Gastrocnemius medialis (tissue), 4 donors: ENCODE results near the gene CCDC88A.

Experiments used
- POLR2A ChIP-seq, 2 donors: fragments of 450-650 bp; IDR thresholded peaks; one replicate each; pipeline ENCODE4 v1.6.1; 2017; ENCODE audit warnings: antibody characterized with exemption in 2 of 2, mild to moderate bottlenecking in 2 of 2, moderate library complexity in 2 of 2
- TF ChIP-seq, protein P1 (sequence below), 5 experiments: fragments of 450-650 bp in 3 of 5; fragments of 200-600 bp in 2 of 5; sonication (generic) in 2 of 5; IDR thresholded peaks in 4 of 5; conservative IDR thresholded peaks in 1 of 5; 1 replicate in 4 of 5; 2 replicates in 1 of 5; pipeline ENCODE4 v1.5.1; 2016 to 2019; ENCODE audit warnings: antibody characterized with exemption in 5 of 5, mild to moderate bottlenecking in 3 of 5, moderate library complexity in 3 of 5

DNA sequence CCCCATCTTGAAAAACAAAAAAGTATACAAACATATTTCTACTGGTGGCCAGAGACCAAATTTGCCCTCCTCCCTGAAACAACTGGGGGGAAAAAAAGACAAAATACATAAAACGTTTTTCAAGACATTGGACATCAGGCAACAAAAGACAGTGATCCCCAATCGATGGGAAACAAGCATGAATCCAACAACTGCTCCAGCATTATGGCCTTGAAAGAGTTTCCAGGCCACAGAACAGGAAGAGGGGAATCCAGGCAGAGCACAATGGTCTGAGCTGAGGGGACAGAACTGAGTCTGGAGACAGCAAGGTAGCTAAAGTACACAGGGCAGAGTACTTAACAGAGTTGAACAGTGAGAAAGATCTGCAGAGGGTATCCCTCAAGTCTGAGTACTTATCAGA lies 4.4 kb downstream of the CCDC88A start:
- TF ChIP-seq POLR2A (IDR thresholded peaks at IDR 0.05): no peak
- TF ChIP-seq, protein P1, sequence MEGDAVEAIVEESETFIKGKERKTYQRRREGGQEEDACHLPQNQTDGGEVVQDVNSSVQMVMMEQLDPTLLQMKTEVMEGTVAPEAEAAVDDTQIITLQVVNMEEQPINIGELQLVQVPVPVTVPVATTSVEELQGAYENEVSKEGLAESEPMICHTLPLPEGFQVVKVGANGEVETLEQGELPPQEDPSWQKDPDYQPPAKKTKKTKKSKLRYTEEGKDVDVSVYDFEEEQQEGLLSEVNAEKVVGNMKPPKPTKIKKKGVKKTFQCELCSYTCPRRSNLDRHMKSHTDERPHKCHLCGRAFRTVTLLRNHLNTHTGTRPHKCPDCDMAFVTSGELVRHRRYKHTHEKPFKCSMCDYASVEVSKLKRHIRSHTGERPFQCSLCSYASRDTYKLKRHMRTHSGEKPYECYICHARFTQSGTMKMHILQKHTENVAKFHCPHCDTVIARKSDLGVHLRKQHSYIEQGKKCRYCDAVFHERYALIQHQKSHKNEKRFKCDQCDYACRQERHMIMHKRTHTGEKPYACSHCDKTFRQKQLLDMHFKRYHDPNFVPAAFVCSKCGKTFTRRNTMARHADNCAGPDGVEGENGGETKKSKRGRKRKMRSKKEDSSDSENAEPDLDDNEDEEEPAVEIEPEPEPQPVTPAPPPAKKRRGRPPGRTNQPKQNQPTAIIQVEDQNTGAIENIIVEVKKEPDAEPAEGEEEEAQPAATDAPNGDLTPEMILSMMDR (IDR thresholded peaks at IDR 0.05 in 4 of 5, conservative IDR thresholded peaks at IDR 0.05 in 1 of 5): no peak
